Measurements from ENCODE around the gene ASCC3.
A peak's percentile ranks its signal among the peaks of the same experiment; 100 is the strongest.
"Not testable (repeated sequence)": the region's sequence is repeated elsewhere in the genome, so short reads cannot be mapped to it uniquely, and the experiment has no call there.

The ASCC3 gene, protein sequence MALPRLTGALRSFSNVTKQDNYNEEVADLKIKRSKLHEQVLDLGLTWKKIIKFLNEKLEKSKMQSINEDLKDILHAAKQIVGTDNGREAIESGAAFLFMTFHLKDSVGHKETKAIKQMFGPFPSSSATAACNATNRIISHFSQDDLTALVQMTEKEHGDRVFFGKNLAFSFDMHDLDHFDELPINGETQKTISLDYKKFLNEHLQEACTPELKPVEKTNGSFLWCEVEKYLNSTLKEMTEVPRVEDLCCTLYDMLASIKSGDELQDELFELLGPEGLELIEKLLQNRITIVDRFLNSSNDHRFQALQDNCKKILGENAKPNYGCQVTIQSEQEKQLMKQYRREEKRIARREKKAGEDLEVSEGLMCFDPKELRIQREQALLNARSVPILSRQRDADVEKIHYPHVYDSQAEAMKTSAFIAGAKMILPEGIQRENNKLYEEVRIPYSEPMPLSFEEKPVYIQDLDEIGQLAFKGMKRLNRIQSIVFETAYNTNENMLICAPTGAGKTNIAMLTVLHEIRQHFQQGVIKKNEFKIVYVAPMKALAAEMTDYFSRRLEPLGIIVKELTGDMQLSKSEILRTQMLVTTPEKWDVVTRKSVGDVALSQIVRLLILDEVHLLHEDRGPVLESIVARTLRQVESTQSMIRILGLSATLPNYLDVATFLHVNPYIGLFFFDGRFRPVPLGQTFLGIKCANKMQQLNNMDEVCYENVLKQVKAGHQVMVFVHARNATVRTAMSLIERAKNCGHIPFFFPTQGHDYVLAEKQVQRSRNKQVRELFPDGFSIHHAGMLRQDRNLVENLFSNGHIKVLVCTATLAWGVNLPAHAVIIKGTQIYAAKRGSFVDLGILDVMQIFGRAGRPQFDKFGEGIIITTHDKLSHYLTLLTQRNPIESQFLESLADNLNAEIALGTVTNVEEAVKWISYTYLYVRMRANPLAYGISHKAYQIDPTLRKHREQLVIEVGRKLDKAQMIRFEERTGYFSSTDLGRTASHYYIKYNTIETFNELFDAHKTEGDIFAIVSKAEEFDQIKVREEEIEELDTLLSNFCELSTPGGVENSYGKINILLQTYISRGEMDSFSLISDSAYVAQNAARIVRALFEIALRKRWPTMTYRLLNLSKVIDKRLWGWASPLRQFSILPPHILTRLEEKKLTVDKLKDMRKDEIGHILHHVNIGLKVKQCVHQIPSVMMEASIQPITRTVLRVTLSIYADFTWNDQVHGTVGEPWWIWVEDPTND (N-terminal part only)

DNA sequence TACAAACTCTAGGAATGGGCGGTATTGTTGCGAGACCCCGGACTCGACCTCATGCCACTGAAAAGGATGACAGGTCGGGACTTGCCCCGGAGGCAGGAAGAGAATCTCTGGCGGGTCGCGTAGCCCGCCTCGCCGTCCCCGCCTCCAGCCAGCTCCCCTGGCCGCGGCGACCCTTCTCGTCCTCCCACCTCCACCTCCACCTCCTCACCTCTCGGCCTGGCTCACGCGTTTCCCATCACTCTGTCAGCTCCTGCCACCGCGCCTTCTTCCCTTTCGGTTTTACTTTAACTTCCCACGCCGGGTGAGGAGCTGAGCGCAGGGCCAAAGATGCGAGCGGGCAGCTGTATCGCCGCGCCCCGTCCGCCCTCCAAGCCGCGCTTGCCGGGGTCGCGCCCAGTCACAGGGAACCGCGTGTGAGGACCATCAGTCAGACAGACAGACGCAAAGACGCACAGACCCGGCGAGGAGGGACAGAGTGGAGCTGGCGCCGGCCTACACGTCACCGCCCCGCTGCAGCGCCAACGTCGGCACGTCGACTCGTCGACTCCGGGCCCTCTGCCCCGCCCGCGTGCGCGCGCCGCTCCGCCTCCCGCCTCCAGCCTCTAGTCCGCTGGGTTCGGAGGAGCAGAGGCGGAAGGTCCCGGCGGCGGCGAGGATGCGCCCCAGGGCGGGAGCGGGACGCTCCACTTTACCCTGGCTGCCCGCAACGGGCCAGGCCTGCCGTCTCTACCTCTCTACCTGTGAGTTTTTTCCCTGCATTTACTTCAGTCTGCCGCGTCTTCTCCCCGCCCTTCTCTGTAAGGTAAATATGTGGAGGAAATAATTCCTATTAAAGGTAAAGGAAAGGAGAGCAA, at the start of gene ASCC3:
ASCC3 (minus strand) TSS at position 477 of the 854 bp plus-strand sequence. CDS start 13,332 bp downstream, outside the sequence.
- DNase-seq: peak; percentile 93

DNA sequence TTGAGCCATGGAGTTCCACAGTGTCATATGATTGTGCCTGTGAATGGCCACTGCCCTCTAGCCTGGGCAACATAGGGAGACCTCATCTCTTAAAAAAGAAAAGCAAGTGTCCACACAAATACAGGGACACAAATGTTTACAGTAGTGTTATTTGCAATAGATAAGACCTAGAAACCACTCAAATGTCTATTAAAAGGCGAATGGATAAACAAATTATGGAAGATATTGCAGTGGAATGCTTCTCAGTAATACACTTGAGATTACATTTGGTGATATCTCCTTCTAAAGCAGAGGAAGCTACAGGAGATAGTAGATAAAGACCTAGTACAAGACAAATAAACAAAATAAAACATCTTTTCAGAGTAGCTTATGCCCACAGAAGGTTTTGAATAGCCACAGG, 44.6 kb upstream of the ASCC3 start:
- DNase-seq: no peak

DNA sequence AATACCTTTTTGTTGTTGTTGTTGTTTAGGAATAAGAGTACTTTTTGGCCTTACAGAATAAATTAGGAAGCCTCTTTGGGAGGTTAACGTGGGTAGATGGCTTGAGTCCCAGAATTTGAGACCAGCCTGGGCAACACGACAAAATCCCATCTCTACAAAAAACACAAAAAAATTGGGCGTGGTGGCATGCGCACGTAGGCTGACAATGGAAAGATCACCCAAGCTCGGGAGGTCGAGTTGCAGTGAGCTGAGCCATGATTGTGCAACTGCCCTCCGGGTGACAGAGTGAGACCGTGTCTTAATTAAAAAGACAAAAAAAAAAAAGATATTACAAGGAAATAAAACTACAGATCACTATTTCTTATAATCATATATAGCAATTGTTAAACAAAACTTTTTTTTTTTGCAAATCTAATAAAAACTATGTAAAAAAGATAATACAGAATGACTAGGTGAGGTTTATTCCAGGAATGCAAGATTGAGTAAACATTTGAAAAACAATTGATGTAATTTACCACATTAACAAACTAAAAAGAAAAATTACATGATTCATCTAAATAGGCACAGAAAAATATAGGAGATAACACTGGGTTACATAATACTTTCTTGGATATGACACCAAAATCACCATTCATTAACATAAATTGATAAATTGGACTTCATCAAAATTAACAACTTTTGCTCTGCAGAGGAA, 43.6 kb upstream of the ASCC3 start:
- DNase-seq: no peak

DNA sequence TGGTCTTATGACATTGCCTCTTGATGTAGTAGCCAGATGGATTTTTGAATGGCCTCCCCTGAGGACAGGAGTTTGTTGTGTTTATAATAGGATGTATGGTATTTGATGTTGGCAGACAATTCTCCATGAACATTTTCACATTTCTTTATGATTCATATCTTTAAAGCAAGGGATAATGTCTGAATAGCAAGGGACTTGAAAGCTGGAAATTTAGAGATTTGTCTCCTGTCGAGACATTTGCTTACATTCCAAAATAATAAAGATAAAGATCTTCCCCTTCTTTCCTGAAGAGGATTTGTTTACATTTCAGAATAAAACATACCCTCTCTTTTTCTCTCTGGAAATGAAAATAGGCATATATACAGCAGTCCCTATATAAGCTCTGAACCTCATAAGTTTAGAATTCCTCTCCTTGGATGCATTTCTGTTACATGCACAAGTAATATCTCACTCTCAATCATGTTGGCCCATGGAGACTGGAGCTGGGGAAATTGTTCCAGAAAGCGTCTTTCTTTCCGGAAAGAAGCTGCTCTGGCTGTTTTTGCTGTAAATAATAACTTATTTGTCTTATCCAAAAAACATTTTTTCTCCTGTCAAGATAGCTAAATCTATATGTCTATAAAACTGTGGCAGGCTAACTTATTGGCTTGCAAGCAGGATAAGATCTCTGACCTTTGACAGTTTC, 42.5 kb upstream of the ASCC3 start:
- peak; percentile 1 for DNase-seq

DNA sequence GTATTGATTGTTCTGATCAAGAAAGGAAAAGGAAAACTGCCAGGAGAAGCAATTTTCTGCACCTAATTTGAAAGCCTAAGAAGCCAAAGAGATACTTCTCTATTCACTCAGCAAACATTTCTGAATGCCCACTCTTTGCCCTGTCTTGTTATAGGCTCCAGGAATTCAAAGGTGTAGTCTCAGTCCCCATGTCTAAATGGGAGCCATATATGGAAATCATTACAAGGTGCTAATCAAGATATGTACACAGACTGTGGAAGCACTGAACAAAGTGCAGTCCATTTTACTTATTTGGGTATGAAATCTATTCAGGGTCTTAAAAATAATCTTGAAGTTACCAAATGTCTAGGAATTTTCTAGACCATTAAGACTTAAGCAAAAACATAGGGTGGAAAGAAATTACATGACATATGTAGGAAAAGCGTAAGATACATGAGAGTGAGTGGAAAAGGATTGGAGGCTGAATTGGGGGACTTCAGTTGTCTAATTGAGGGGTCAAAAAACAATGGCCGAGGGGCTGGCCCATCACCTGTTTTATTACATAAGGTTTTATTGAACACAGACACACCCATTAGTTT, 39.0 kb upstream of the ASCC3 start:
- DNase-seq: no peak

DNA sequence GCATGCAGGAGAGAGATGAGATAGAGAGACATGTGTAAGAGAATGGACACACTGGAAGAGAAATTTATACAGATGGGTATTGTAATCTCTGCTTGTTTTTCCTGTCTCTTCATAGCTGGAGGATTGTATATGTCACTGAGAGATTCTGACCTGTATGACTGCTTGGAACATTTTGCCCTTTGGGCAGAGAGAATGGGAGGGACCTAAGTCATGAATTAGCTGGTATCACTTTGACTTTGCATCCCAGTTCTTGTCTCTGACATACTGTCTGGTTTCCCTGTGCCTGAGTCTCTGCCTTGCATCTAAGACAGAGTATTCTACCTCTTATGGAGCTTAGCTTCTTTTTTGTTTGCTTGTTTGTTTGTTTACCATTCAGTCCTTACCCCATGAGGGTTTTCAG, 37.0 kb upstream of the ASCC3 start:
- DNase-seq: no peak

DNA sequence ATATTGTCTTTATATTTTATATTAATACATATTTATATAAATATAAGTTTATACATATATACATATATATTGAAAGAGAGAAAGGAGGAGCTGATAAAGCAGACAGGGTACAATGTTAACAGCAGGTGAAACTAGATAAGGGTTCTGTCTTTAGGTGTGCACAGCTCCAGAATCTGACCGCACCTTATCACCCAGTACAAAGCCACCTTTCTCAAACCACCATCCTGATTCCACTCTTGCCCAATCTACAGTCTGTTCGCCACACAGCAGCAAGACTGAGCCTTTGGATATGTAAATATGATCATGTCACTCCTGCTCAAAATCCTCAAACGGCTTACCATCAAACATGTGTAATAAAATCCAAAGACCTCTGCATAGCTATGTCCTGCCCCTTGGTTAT, 34.7 kb upstream of the ASCC3 start:
- no peak for DNase-seq

DNA sequence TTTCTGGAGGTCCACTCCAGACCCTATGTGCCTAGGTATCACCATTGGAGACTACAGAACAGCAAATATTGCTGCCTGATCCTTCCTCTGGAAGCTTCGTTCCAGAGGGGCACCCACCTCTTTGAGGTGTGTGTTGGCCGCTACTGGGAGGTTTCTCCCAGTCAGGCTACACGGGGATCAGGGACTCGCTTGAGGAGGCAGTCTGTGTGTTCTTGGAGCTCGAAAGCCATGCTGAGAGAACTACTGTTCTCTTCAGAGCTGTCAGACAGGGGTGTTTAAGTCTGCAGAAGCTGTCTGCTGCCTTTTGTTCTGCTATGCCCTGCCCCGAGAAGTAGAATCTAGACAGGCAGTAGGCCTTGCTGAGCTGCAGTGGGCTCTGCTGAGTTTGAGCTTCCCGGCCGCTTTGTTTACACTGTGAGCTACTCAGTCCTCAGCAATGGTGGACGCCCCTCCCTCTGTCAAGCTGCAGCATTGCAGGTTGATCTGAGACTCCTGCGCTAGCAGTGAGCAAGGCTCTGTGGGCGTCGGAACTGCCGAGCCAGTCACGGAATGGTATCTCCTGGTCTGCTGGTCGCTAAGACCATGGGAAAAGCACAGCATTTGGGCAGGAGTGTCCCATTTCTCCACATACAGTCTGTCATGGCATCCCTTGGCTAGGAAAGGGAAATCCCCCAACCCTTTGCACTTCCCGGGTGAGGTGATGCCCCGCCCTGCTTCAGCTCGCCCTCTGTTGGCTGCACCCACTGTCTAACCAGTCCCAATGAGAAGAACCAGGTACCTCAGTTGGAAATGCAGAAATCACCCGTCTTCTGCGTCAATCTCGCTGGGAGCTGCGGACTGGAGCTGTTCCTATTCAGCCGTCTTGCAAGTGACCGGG, 32.5 kb upstream of the ASCC3 start:
- DNase-seq: no peak

DNA sequence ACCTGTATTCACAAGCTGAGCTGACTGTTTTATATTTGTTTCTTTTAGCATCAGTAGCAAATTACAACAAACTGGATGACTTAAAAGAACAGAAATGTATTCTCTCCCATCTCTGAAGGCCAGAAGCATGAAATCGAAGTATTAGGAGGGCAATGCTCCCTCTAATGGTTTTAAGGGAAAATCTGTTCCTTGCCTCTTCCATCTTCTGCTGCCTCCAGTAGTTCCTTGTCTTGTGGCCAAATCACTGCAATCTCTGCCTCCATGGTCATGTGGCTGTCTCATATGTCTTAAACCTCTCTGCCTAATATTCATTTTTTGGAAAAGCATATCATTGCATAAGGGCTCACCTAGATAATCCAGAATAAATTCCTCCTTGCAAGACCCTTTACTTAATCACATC, 25.2 kb upstream of the ASCC3 start:
- DNase-seq: no peak

DNA sequence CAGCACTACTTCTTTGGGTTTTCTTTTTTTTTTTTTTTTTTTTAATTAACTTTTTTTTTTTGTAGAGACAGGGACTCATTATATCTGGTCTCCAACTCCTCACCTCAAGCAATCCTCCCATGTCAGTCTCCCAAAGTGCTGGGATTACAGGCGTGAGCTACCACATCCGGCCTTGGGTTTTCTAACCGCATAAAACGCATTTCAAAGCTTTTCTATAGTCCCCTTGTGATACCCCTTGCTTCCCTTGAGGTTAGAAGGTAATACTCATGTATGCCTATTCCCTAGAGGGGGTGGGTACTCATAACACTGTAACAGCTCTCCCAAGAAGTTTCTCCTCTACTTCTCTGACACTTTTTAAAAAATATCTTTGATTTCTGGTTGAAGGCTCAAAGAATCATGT, 23.9 kb upstream of the ASCC3 start:
- no peak for DNase-seq

DNA sequence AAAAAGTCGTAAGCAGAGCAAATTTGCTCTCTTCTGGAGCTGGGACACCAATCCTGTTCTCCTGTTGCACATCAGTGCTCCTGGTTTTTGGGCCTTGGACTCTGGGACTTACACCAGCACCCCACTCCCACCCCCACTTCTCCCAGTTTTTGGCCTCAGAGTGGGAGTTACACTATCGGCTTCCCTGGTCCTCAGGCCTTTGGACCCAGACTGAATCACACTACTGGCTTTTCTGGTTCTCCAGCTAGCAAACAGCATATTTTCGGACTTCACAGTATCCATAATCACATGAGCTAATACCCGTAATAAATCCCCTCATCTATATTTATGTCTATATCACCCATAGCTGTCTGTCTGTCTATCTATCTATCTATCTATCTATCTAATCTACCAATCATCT, 23.2 kb upstream of the ASCC3 start:
- no peak for DNase-seq

DNA sequence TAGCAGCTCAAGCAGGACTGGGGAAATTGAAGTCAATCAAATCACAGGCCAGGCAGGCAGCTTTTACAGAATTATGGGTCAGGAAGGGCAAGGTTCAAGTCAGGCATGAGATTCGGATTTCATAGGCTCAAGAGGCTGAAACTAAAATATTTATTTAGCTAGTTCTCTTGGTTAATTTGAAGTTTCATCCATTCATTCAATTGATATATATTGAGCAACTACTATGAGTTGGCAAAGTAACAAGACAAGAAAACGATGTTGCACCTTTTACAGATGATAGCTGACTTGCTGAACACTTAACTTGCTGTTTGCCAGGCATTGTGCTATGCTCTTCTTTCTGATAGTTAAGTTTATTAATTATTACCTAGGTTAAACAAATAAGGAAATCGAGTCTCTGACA, 20.5 kb upstream of the ASCC3 start:
- DNase-seq: no peak

DNA sequence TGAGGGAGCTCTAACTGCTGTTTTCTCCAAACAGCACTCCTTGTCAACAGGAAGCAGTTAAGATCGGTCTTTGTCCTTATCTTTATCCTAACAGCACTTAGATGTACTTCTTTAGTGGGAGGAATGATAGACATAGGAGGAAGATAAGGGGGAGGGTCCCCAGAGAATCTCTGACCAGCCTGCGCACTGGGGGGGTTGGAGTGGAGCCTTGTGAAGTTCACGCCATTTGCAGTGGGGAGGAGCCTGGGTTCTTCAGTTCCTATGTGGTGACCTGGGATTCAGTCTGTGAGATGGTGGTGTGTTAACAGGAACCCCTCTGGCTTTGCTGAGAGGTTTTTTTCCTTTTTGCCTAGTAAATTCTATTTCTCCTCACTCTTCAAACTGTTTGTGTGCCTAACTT, 18.1 kb upstream of the ASCC3 start:
- no peak for DNase-seq

DNA sequence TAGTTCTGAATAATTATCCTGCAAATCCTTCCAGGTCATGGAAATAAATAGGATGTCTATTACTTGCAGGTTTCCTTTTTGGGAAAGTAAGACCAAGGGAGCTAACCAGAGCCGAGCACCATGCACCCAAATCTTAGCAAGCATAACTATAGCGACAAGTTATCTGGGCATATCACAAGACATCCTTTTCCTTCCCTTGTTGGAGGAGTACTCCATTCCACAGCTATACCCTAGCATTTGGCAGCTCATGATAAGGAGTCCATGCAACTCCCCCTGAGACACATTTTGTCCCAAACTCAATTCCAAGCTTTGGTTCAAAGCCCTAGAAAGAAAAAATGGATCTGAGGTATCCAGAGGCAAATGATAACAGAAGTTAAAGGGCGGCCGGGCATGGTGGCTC, 16.5 kb upstream of the ASCC3 start:
- no peak for DNase-seq

DNA sequence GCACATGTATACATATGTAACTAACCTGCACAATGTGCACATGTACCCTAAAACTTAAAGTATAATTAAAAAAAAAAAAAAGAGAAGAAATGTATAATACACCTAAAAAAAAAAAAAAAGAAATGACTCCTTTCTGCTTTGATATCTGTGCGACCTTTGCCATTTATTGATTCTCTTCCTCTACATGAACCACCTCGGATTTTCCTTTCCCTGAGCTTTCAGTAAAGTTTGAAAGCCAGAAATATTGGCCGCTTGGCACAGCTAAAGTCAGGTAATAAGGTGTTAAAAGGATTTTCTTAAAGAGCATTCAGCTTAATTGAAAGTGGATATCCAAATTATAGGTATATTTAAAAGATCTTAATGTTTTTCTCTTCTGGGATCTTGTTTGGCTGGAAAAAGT, 12.6 kb upstream of the ASCC3 start:
- no peak for DNase-seq

DNA sequence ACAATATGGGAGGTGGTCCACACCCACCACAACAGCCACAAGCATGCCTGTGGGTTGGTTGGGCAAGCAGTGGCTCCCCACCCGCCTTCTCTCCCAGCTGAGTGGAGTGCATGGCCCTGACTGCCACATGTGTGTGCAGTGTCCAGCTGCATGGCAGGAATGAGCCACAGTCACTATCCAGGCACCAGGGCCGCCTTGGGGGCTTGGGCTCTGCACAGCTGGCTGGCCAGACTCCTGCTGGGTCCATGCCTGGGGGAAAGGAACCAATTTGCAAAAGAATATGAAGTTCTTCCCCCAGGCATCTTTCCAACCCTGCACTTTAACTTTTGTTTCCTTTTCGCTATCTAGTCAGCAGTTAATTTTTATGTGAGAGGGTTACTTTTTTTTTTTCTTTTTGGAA, 11.6 kb upstream of the ASCC3 start:
- DNase-seq: no peak

DNA sequence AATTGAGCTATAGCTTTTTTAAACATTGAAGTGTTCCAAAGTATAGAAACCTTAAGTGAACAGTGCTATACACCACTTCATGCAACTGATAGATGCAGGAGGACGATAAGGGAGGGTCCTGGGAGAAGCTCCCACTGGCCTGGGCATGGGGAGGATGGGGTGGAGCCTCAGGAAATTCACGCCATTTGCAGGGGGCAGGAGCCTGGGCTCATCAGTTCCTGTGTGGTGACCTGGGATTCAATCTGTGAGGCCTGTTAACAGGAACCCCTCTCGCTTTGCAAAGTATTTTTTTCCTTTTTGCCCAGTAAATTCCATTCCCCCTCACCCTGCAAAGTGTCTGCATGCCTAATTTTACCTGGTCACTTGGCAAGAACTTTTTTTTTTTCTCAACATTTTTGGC, 11.0 kb upstream of the ASCC3 start:
- no peak for DNase-seq

DNA sequence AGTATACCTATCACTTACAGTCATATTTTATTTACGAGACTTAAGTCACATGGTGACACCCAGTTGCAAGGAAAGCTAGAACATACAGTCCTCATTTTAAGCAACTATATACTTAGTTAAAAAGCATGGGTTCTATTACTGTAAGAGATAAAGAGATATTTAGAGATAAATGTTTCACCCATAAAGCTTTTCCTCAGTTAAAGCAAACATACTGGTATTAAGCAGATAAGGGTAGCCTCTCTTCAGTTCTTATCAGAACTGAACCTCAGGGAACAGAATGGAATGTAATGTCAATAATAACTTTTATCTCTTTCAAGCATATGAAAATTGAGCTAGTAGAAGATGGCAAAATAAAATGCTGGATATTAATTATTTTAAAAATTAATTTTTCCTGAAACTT, 9.9 kb upstream of the ASCC3 start:
- no peak for DNase-seq

DNA sequence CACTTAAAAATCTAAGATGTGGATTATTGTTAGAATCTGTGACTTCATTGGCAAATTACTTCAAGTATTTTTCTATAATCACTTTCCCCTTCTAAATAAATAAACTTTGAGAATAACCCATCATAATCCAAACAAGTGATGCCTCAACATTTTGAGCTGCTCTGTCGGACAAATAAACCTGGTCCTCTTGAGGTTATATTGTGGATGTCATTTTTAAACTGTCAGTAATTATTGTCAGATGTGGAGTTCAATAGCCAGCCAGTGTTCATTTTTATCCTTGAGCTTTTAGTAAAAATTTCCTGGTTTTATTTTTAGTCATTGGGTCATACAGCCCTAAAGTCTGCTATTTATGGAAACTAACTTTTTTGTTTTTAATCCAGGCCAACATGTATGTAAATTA, 9.5 kb upstream of the ASCC3 start:
- DNase-seq: not testable (repeated sequence)

DNA sequence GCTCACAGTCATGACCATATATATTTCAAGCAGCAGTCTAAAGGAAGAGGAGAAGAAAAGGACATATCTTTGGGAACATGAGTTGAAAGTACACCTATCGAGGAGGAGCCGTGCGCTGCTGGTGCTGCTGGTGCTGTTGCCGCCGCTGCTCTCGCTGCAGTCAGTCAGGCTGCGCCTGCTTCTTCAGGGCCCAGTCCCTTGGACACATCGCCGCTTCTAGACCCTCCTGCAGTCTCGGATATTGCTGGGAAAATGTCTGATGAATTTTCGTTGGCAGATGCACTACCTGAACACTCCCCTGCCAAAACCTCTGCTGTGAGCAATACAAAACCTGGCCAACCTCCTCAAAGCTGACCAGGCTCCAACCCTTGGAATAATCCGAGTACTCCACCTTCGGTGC, 8.2 kb upstream of the ASCC3 start:
- no peak for DNase-seq

Measured in fibroblast of skin of right biceps (primary cell).